Measurements from ENCODE around the gene TMEM167B.

TMEM167B gene

DNA sequence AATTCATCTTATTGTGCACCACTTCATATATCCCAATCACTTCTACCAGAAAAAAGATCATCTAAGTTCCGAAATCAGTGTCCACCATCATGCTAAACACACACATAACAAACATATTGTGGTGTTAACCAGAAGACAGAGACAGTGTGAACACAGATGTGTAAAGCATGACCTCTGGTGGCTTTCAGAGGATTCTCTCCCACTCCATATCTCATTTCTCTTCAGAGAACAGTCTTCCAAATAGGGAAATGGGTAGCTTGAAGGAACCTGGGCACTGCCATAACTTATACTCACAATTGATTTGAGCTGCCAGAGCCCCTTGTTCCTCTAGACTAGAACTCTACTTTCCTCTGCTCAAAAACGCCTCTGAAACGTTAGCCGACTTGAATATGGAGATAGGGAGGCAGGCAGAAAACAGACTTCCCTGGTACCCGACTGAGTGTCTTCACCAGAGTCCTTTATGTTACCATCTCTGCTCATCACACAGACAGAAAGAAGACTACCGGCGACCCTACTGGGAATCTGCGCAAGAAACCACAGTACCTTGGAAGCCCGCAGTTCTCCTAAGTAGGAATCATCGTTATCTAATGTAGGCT, 21.6 kb downstream of the TMEM167B start:
- H3K79me2 ChIP-seq (ENCODE audit: control insufficient read depth, insufficient read depth, low read length, poor library complexity) = no peaks in the 10 kb centered on the region
- H2BK120ac ChIP-seq (ENCODE audit: insufficient read depth, low read length, poor library complexity) = no peak overlapping the region
- no CpG with 5 or more reads among the region's 10 CpGs for WGBS (ENCODE audit: extremely low coverage, insufficient coverage, insufficient read length)

GRCh38 chr1:109112652-109113285, 22.2 kb downstream of the TMEM167B start:
- Histone ChIP-seq H2AK5ac (ENCODE audit: low read length) (no peak overlapping the region), H3K14ac (ENCODE audit: low read length) (no peak overlapping the region), H3K79me2 (ENCODE audit: control insufficient read depth, insufficient read depth, low read length, poor library complexity) (no peaks in the 10 kb centered on the region), H4K12ac (ENCODE audit: low read depth, low read length) (no peak overlapping the region), H3K36me3 (ENCODE audit: control insufficient read depth in 1 of 2, insufficient read depth in 2 of 2, low read length in 2 of 2) (no peaks in the 10 kb centered on the region), H3K27me3 (ENCODE audit: insufficient read depth, low read length) (peaks cover 18% of the 10 kb centered on the region), H3K23ac (ENCODE audit: low read length) (no peak overlapping the region), H3K4me2 (ENCODE audit: low read length) (peak overlapping the region; percentile 40), H3K4ac (ENCODE audit: low read depth, low read length) (no peak overlapping the region), H3K79me1 (ENCODE audit: low read length) (no peaks in the 10 kb centered on the region), H3K4me3 (ENCODE audit: low read depth, low read length) (no peak overlapping the region), H3K27ac (ENCODE audit: low read depth, low read length) (no peak overlapping the region), H2BK5ac (ENCODE audit: low read depth, low read length, poor library complexity) (no peak overlapping the region), H2BK12ac (ENCODE audit: low read length) (no peak overlapping the region), H3K4me1 (ENCODE audit: control insufficient read depth in 1 of 2, insufficient read depth in 2 of 2, low read length in 2 of 2) (peaks cover 4 to 7% of the 10 kb centered on the region in 2 experiments), H4K91ac (ENCODE audit: low read depth, low read length) (no peak overlapping the region), H2BK120ac (ENCODE audit: insufficient read depth, low read length, poor library complexity) (no peak overlapping the region), H4K8ac (ENCODE audit: low read depth, low read length) (no peak overlapping the region), H3K9me3 (ENCODE audit: insufficient read depth, low read depth, low read length) (peaks cover 2% of the 10 kb centered on the region), H2AFZ (ENCODE audit: insufficient read depth, low read length, poor library complexity) (no peak overlapping the region), H3K18ac (ENCODE audit: low read length) (no peak overlapping the region), H3K9ac (ENCODE audit: low read length) (no peak overlapping the region)
- no CpG with 5 or more reads among the region's 31 CpGs for WGBS (ENCODE audit: extremely low coverage, insufficient coverage, insufficient read length)
- peak; percentile 93 to 97 for DNase-seq

More for the DNA sequence above, 21.6 kb downstream of the TMEM167B start:
- Histone ChIP-seq H2AFZ (ENCODE audit: insufficient read depth, low read length, poor library complexity) (no peak overlapping the region), H2BK5ac (ENCODE audit: low read depth, low read length, poor library complexity) (no peak overlapping the region), H3K14ac (ENCODE audit: low read length) (no peak overlapping the region), H3K4me2 (ENCODE audit: low read length) (peak overlapping the region; percentile 30), H2BK12ac (ENCODE audit: low read length) (no peak overlapping the region), H3K4ac (ENCODE audit: low read depth, low read length) (no peak overlapping the region), H2AK5ac (ENCODE audit: low read length) (no peak overlapping the region), H3K36me3 (ENCODE audit: control insufficient read depth in 1 of 2, insufficient read depth in 2 of 2, low read length in 2 of 2) (no peaks in the 10 kb centered on the region), H4K91ac (ENCODE audit: low read depth, low read length) (no peak overlapping the region), H3K79me1 (ENCODE audit: low read length) (no peaks in the 10 kb centered on the region), H3K9me3 (ENCODE audit: insufficient read depth, low read depth, low read length) (peaks cover 2% of the 10 kb centered on the region), H3K4me3 (ENCODE audit: low read depth, low read length) (no peak overlapping the region), H3K18ac (ENCODE audit: low read length) (no peak overlapping the region), H3K27me3 (ENCODE audit: insufficient read depth, low read length) (peaks cover 18% of the 10 kb centered on the region), H3K27ac (ENCODE audit: low read depth, low read length) (no peak overlapping the region), H3K9ac (ENCODE audit: low read length) (no peak overlapping the region), H4K12ac (ENCODE audit: low read depth, low read length) (no peak overlapping the region), H4K8ac (ENCODE audit: low read depth, low read length) (no peak overlapping the region), H3K23ac (ENCODE audit: low read length) (no peak overlapping the region), H3K4me1 (ENCODE audit: control insufficient read depth in 1 of 2, insufficient read depth in 2 of 2, low read length in 2 of 2) (peaks cover 4 to 7% of the 10 kb centered on the region in 2 experiments)
- peak; percentile 20 to 67 for DNase-seq

DNA sequence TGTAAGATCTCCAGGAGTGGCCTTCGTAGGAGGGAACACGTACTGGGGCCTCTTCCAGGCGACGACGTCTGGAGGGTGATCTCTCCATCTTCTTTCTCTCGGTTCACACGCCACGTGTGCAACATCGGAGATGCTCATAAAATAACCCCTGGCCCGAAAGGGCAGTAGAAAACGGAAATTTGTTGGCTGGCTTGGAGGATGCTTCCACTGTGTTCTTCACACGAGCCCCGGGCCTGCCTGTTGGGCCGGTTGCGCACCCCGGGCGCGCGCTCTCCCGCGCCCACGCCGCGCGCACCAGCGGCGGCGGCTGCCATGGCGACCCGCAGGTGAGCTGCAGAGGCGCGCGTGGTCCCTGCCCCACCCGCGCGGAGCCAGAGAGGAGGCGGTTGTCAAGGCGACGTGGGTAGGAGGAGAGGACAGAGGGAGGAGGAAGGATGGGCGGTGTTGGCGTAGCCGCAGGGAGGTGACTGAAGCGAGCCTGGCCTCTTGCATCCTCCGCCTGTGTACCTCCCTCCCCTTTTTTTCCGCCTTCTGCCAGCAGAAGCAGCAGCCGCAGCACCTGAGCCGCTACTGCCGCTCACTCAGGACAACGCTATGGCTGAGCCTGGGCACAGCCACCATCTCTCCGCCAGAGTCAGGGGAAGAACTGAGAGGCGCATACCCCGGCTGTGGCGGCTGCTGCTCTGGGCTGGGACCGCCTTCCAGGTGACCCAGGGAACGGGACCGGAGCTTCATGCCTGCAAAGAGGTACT, 23.2 kb downstream of the TMEM167B start, which contains the start of gene ELAPOR1:
Gene ELAPOR1, plus strand, starts transcription at position 526 of the 752 bp plus-strand sequence. Its CDS starts 69 bp downstream, at position 595.
- Histone ChIP-seq H3K14ac (ENCODE audit: low read length) (no peak within 1 kb of the TSS), H3K36me3 (ENCODE audit: control insufficient read depth in 1 of 2, insufficient read depth in 2 of 2, low read length in 2 of 2) (no peaks in the 10 kb centered on the region), H2BK120ac (ENCODE audit: insufficient read depth, low read length, poor library complexity) (no peak within 1 kb of the TSS), H3K79me1 (ENCODE audit: low read length) (no peaks in the 10 kb centered on the region), H2AFZ (ENCODE audit: insufficient read depth, low read length, poor library complexity) (peak within 1 kb of the TSS; percentile 30), H3K4ac (ENCODE audit: low read depth, low read length) (no peak within 1 kb of the TSS), H2BK5ac (ENCODE audit: low read depth, low read length, poor library complexity) (no peak within 1 kb of the TSS), H4K8ac (ENCODE audit: low read depth, low read length) (no peak within 1 kb of the TSS), H3K4me3 (ENCODE audit: low read depth, low read length) (peak within 1 kb of the TSS; percentile 57), H3K18ac (ENCODE audit: low read length) (no peak within 1 kb of the TSS), H4K12ac (ENCODE audit: low read depth, low read length) (no peak within 1 kb of the TSS), H2AK5ac (ENCODE audit: low read length) (no peak within 1 kb of the TSS), H3K79me2 (ENCODE audit: control insufficient read depth, insufficient read depth, low read length, poor library complexity) (no peaks in the 10 kb centered on the region), H3K27me3 (ENCODE audit: insufficient read depth, low read length) (peaks cover 18% of the 10 kb centered on the region), H3K23ac (ENCODE audit: low read length) (no peak within 1 kb of the TSS), H3K9ac (ENCODE audit: low read length) (no peak within 1 kb of the TSS), H3K9me3 (ENCODE audit: insufficient read depth, low read depth, low read length) (peaks cover 2% of the 10 kb centered on the region), H3K4me2 (ENCODE audit: low read length) (peak within 1 kb of the TSS; percentile 54), H3K27ac (ENCODE audit: low read depth, low read length) (no peak within 1 kb of the TSS), H2BK12ac (ENCODE audit: low read length) (no peak within 1 kb of the TSS), H4K91ac (ENCODE audit: low read depth, low read length) (no peak within 1 kb of the TSS), H3K4me1 (ENCODE audit: control insufficient read depth in 1 of 2, insufficient read depth in 2 of 2, low read length in 2 of 2) (peaks cover 4 to 7% of the 10 kb centered on the region in 2 experiments)
- DNase-seq = peak; percentile 27 to 42
- no CpG with 5 or more reads among the region's 56 CpGs for WGBS (ENCODE audit: extremely low coverage, insufficient coverage, insufficient read length)

- Histone ChIP-seq H2BK5ac (ENCODE audit: low read depth, low read length, poor library complexity) (no peak overlapping the region), H4K8ac (ENCODE audit: low read depth, low read length) (no peak overlapping the region), H3K14ac (ENCODE audit: low read length) (no peak overlapping the region), H3K79me2 (ENCODE audit: control insufficient read depth, insufficient read depth, low read length, poor library complexity) (no peaks in the 10 kb centered on the region), H3K27me3 (ENCODE audit: insufficient read depth, low read length) (peaks cover 18% of the 10 kb centered on the region), H3K4me2 (ENCODE audit: low read length) (peak overlapping the region; percentile 54), H2BK12ac (ENCODE audit: low read length) (no peak overlapping the region), H3K79me1 (ENCODE audit: low read length) (no peaks in the 10 kb centered on the region), H4K91ac (ENCODE audit: low read depth, low read length) (no peak overlapping the region), H3K23ac (ENCODE audit: low read length) (no peak overlapping the region), H3K4me1 (ENCODE audit: control insufficient read depth in 1 of 2, insufficient read depth in 2 of 2, low read length in 2 of 2) (peaks cover 4 to 7% of the 10 kb centered on the region in 2 experiments), H4K12ac (ENCODE audit: low read depth, low read length) (no peak overlapping the region), H3K4me3 (ENCODE audit: low read depth, low read length) (no peak overlapping the region), H2AFZ (ENCODE audit: insufficient read depth, low read length, poor library complexity) (peak overlapping the region; percentile 13), H2BK120ac (ENCODE audit: insufficient read depth, low read length, poor library complexity) (no peak overlapping the region), H3K9ac (ENCODE audit: low read length) (no peak overlapping the region), H3K9me3 (ENCODE audit: insufficient read depth, low read depth, low read length) (peaks cover 2% of the 10 kb centered on the region), H3K4ac (ENCODE audit: low read depth, low read length) (no peak overlapping the region), H3K27ac (ENCODE audit: low read depth, low read length) (no peak overlapping the region), H2AK5ac (ENCODE audit: low read length) (no peak overlapping the region), H3K36me3 (ENCODE audit: control insufficient read depth in 1 of 2, insufficient read depth in 2 of 2, low read length in 2 of 2) (no peaks in the 10 kb centered on the region), H3K18ac (ENCODE audit: low read length) (no peak overlapping the region)
- WGBS (ENCODE audit: extremely low coverage, insufficient coverage, insufficient read length) = no CpG with 5 or more reads among the region's 12 CpGs
- DNase-seq = no peak
These were observed 23.7 kb downstream of the TMEM167B start for GRCh38 chr1:109114342-109114674.

Measured in trophoblast cell (in vitro differentiated cells and primary cell).